ENCODE results near the gene WDR54. TPM values are rescaled to one million over a fixed set of nuclear protein-coding genes. Genes with fewer than 3 reads are reported as not detected.
"Not testable (repeated sequence)": the region's sequence is repeated elsewhere in the genome, so short reads cannot be mapped to it uniquely, and the experiment has no call there.

The WDR54 gene
- total and polyA plus RNA-seq, 4 donors: 15.4 to 42.3 (median 32.0) TPM

DNA sequence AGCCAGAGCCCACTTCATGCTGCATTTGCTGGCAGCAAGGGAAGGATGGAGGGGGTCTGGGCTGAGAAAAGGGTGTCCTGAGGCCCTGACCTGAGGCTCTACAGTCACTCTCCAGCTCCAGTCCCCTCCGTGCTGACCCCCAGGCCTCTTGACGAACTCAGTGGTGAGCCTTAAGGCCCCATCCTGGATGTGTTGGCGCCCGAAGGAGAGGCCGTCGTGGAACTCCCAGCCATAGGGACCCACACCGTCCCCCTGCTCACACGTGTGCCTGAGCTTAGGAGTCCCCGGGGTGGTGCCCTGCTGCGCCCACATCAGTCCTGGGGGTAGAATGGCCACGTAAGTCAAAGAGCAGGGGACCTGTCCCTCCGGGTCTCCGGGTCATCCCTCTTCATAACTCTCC is 42.9 kb downstream of the WDR54 start:
- no peaks in the 10 kb centered on the region for H3K9me3 ChIP-seq (ENCODE audit: control insufficient read depth in 4 of 4, insufficient read depth in 3 of 4, low read length in 3 of 4)
- peak overlapping the region in 1 of 2 donors; percentile 92 for H3K27ac ChIP-seq (ENCODE audit: low read depth in 1 of 2, low read length in 1 of 2)
- no peaks in the 10 kb centered on the region for H3K27me3 ChIP-seq (ENCODE audit: control insufficient read depth in 3 of 3, insufficient read depth in 3 of 3, low read length in 2 of 3)
- TF ChIP-seq, protein P1, sequence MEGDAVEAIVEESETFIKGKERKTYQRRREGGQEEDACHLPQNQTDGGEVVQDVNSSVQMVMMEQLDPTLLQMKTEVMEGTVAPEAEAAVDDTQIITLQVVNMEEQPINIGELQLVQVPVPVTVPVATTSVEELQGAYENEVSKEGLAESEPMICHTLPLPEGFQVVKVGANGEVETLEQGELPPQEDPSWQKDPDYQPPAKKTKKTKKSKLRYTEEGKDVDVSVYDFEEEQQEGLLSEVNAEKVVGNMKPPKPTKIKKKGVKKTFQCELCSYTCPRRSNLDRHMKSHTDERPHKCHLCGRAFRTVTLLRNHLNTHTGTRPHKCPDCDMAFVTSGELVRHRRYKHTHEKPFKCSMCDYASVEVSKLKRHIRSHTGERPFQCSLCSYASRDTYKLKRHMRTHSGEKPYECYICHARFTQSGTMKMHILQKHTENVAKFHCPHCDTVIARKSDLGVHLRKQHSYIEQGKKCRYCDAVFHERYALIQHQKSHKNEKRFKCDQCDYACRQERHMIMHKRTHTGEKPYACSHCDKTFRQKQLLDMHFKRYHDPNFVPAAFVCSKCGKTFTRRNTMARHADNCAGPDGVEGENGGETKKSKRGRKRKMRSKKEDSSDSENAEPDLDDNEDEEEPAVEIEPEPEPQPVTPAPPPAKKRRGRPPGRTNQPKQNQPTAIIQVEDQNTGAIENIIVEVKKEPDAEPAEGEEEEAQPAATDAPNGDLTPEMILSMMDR (IDR thresholded peaks at IDR 0.05; ENCODE audit: control extremely low read depth, extremely low read depth): no peak
- H3K9ac ChIP-seq (ENCODE audit: insufficient read depth in 1 of 2, low read length in 2 of 2): peak overlapping the region in 1 of 2 donors; percentile 42
- DNase-seq: no peak
- peaks cover 4 to 15% (median 7%) of the 10 kb centered on the region in 4 donors for H3K36me3 ChIP-seq (ENCODE audit: control insufficient read depth in 4 of 4, insufficient read depth in 4 of 4, low read length in 4 of 4)
- peaks cover 6 to 11% (median 9%) of the 10 kb centered on the region in 5 donors for H3K4me1 ChIP-seq (ENCODE audit: control insufficient read depth in 5 of 5, insufficient read depth in 5 of 5, low read length in 5 of 5)
- H3K4me3 ChIP-seq: peak overlapping the region; percentile 98
- WGBS, 2 donors: 5 to 8% methylated on average over 13 of the region's 13 CpGs
- ATAC-seq (ENCODE audit: insufficient read depth, low FRiP score): no peak

GRCh38 chr2:74470742-74471141 is 49.2 kb downstream of the WDR54 start:
- WGBS, 2 donors: 97 to 98% methylated on average over 12 of the region's 12 CpGs
- not testable (repeated sequence) for H3K27ac ChIP-seq (ENCODE audit: low read depth in 1 of 2, low read length in 1 of 2); DNase-seq; H3K9ac ChIP-seq (ENCODE audit: insufficient read depth in 1 of 2, low read length in 2 of 2); H3K27me3 ChIP-seq (ENCODE audit: control insufficient read depth in 3 of 3, insufficient read depth in 3 of 3, low read length in 2 of 3); H3K4me3 ChIP-seq; ATAC-seq (ENCODE audit: insufficient read depth, low FRiP score); H3K9me3 ChIP-seq (ENCODE audit: control insufficient read depth in 4 of 4, insufficient read depth in 3 of 4, low read length in 3 of 4)
- Histone ChIP-seq H3K4me1 (ENCODE audit: control insufficient read depth in 5 of 5, insufficient read depth in 5 of 5, low read length in 5 of 5) (peaks cover 4 to 15% (median 6%) of the 10 kb centered on the region in 5 donors), H3K36me3 (ENCODE audit: control insufficient read depth in 4 of 4, insufficient read depth in 4 of 4, low read length in 4 of 4) (peaks cover 6 to 12% (median 9%) of the 10 kb centered on the region in 4 donors)

DNA sequence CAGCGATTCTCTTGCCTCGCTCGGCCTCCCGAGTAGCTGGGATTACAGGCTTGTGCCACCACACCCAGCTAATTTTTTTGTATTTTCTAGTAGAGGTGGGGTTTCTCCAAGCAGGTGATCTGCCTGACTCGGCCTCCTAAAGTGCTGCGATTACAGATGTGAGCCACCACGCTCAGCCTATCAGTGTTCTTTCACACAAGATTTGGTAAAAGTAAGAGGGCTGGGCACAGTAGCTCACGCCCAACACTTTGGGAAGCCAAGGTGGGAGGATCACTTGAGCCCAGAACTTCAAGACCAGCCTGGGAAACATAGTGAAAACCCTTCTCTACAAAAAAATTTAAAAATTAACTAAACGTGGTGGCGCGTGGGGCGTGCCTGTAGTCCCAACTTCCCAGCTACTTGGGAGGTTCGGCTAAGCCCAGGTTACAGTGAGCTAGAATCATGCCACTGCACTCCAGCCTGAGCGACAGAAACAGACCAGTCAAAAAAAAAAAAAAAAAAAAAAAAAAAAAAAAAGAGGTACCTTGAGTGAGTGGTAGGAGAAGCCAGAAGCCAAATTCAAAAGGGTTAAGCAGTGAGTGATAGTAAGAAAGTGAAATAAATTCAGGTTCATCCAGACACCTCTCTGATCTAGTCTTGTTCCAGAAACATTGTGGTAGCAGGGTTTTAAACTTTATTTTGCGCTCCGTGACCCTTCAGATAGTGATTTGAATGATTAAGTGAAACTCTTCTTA is 50.0 kb downstream of the WDR54 start:
- WGBS, 2 donors: 54 to 66% methylated on average over 16 of the region's 16 CpGs
- no peak for DNase-seq
- peaks cover 3 to 15% (median 5%) of the 10 kb centered on the region in 5 donors for H3K4me1 ChIP-seq (ENCODE audit: control insufficient read depth in 5 of 5, insufficient read depth in 5 of 5, low read length in 5 of 5)

More for the DNA sequence above, 50.0 kb downstream of the WDR54 start:
- Histone ChIP-seq H3K36me3 (ENCODE audit: control insufficient read depth in 4 of 4, insufficient read depth in 4 of 4, low read length in 4 of 4) (peaks cover 6 to 13% (median 9%) of the 10 kb centered on the region in 4 donors), H3K27ac (ENCODE audit: low read depth in 1 of 2, low read length in 1 of 2) (peak overlapping the region; percentile 88 to 95), H3K27me3 (ENCODE audit: control insufficient read depth in 3 of 3, insufficient read depth in 3 of 3, low read length in 2 of 3) (no peaks in the 10 kb centered on the region), H3K4me3 (peak overlapping the region; percentile 73), H3K9ac (ENCODE audit: insufficient read depth in 1 of 2, low read length in 2 of 2) (peak overlapping the region; percentile 63 to 83), H3K9me3 (ENCODE audit: control insufficient read depth in 4 of 4, insufficient read depth in 3 of 4, low read length in 3 of 4) (no peaks in the 10 kb centered on the region)
- no peak for ATAC-seq (ENCODE audit: insufficient read depth, low FRiP score)
- TF ChIP-seq, protein P1 (IDR thresholded peaks at IDR 0.05; ENCODE audit: control extremely low read depth, extremely low read depth): no peak
